AG04449 (cell line): Measurements from ENCODE around the gene TERT.

Source experiments
- CTCF ChIA-PET: fragments of 350-600 bp; formaldehyde crosslinking; extraction: SDS; loops from one replicate; lab custom pipeline; 2021; ENCODE audit warnings: antibody characterized with exemption; lab: Yijun Ruan, JAX
- POLR2A ChIA-PET: fragments of 400-600, 350-600 bp; formaldehyde crosslinking; extraction: SDS; loops from one replicate; lab custom pipeline; 2020; ENCODE audit warnings: antibody characterized with exemption, inconsistent platforms; lab: Yijun Ruan, JAX
- DNase-seq: peaks from one replicate; pipeline ENCODE4 v3.0.0-alpha.2; 2010; ENCODE audit warnings: low read depth, low spot score
- H3K4me3 ChIP-seq: 2 replicates; pipeline ENCODE4 v1.5.1; 2011; ENCODE audit warnings: low read depth, mild to moderate bottlenecking, control low read depth, low read length
- CTCF ChIP-seq: IDR thresholded peaks from one replicate; pipeline ENCODE4 v1.5.1; 2011; ENCODE audit warnings: mild to moderate bottlenecking, moderate library complexity, low read length, control low read depth, inconsistent platforms; ENCODE audit not compliant: insufficient read depth; ENCODE audit errors: missing control alignments

The TERT gene

GRCh38 chr5:1280177-1281037 is 14.5 kb downstream of the TERT start:
- no peak for TF ChIP-seq CTCF
- ChIA-PET CTCF (no interaction called here), POLR2A (no interaction called here)
- no peak overlapping the region for H3K4me3 ChIP-seq
- DNase-seq: no peak

- no peak for TF ChIP-seq CTCF
- H3K4me3 ChIP-seq: no peak overlapping the region
- no peak for DNase-seq
- ChIA-PET POLR2A (no interaction called here), CTCF (no interaction called here)
Observed at GRCh38 chr5:1279443-1280151, 15.3 kb downstream of the TERT start.

- ChIA-PET CTCF (no interaction called here), POLR2A (no interaction called here)
- DNase-seq: no peak
- TF ChIP-seq CTCF: no peak
- no peak overlapping the region for H3K4me3 ChIP-seq
Observed at GRCh38 chr5:1278656-1279442, 16.0 kb downstream of the TERT start.

GRCh38 chr5:1278216-1278615 is 16.7 kb downstream of the TERT start:
- DNase-seq: no peak
- H3K4me3 ChIP-seq: no peak overlapping the region
- ChIA-PET CTCF (no interaction called here), POLR2A (no interaction called here)
- TF ChIP-seq CTCF: no peak

- DNase-seq: no peak
- no peak for TF ChIP-seq CTCF
- ChIA-PET CTCF (no interaction called here), POLR2A (no interaction called here)
- H3K4me3 ChIP-seq: no peak overlapping the region
Observed at GRCh38 chr5:1277781-1278180, 17.1 kb downstream of the TERT start.

GRCh38 chr5:1277331-1277730 is 17.5 kb downstream of the TERT start:
- CTCF ChIA-PET: no interaction called here
- H3K4me3 ChIP-seq: no peak overlapping the region
- no peak for DNase-seq
- no peak for TF ChIP-seq CTCF
- POLR2A ChIA-PET: no interaction called here
